Measurements from ENCODE around the gene NFAM1.
A peak's percentile ranks its signal among the peaks of the same experiment; 100 is the strongest.

NFAM1 gene

GRCh38 chr22:42353883-42354727 is 78.1 kb downstream of the NFAM1 start:
- DNase-seq (ENCODE audit: low read depth), result no peak
- no peak overlapping the region for H3K4me3 ChIP-seq (replicated peaks; ENCODE audit: low read depth, low read length)
- TF ChIP-seq CTCF (IDR thresholded peaks at IDR 0.05; ENCODE audit: low read length, missing control alignments), result peak; percentile 4

GRCh38 chr22:42350373-42350772 is 81.8 kb downstream of the NFAM1 start:
- no peak overlapping the region for H3K4me3 ChIP-seq (replicated peaks; ENCODE audit: low read depth, low read length)
- no peak for TF ChIP-seq CTCF (IDR thresholded peaks at IDR 0.05; ENCODE audit: low read length, missing control alignments)
- DNase-seq (ENCODE audit: low read depth), result no peak

GRCh38 chr22:42347281-42347824 is 84.8 kb downstream of the NFAM1 start:
- no peak for TF ChIP-seq CTCF (IDR thresholded peaks at IDR 0.05; ENCODE audit: low read length, missing control alignments)
- DNase-seq (ENCODE audit: low read depth), result no peak

GRCh38 chr22:42346722-42347121 is 85.5 kb downstream of the NFAM1 start:
- TF ChIP-seq CTCF (IDR thresholded peaks at IDR 0.05; ENCODE audit: low read length, missing control alignments), result no peak
- no peak for DNase-seq (ENCODE audit: low read depth)
- H3K4me3 ChIP-seq (replicated peaks; ENCODE audit: low read depth, low read length), result no peak overlapping the region

More at GRCh38 chr22:42347281-42347824, 84.8 kb downstream of the NFAM1 start:
- H3K4me3 ChIP-seq (replicated peaks; ENCODE audit: low read depth, low read length), result no peak overlapping the region

GRCh38 chr22:42345458-42345857 is 86.7 kb downstream of the NFAM1 start:
- DNase-seq (ENCODE audit: low read depth), result no peak
- TF ChIP-seq CTCF (IDR thresholded peaks at IDR 0.05; ENCODE audit: low read length, missing control alignments), result no peak
- no peak overlapping the region for H3K4me3 ChIP-seq (replicated peaks; ENCODE audit: low read depth, low read length)

GRCh38 chr22:42344361-42344905 is 87.8 kb downstream of the NFAM1 start:
- DNase-seq (ENCODE audit: low read depth), result no peak
- no peak overlapping the region for H3K4me3 ChIP-seq (replicated peaks; ENCODE audit: low read depth, low read length)
- TF ChIP-seq CTCF (IDR thresholded peaks at IDR 0.05; ENCODE audit: low read length, missing control alignments), result no peak
